AG04449 (cell line): ENCODE results near the gene TBCCD1.
A peak's percentile ranks its signal among the peaks of the same experiment; 100 is the strongest.
"Not testable (repeated sequence)": the region's sequence is repeated elsewhere in the genome, so short reads cannot be mapped to it uniquely, and the experiment has no call there.

Source experiments
- CTCF ChIA-PET: fragments of 350-600 bp; formaldehyde crosslinking; extraction: SDS; loops from one replicate; lab custom pipeline; 2021; ENCODE audit warnings: antibody characterized with exemption; lab: Yijun Ruan, JAX
- POLR2A ChIA-PET: fragments of 400-600, 350-600 bp; formaldehyde crosslinking; extraction: SDS; loops from one replicate; lab custom pipeline; 2020; ENCODE audit warnings: antibody characterized with exemption, inconsistent platforms; lab: Yijun Ruan, JAX
- DNase-seq: peaks from one replicate; pipeline ENCODE4 v3.0.0-alpha.2; 2010; ENCODE audit warnings: low read depth, low spot score
- H3K4me3 ChIP-seq: 2 replicates; pipeline ENCODE4 v1.5.1; 2011; ENCODE audit warnings: low read depth, mild to moderate bottlenecking, control low read depth, low read length
- TF ChIP-seq, protein P1 (sequence below): IDR thresholded peaks from one replicate; pipeline ENCODE4 v1.5.1; 2011; ENCODE audit warnings: mild to moderate bottlenecking, moderate library complexity, low read length, control low read depth, inconsistent platforms; ENCODE audit not compliant: insufficient read depth; ENCODE audit errors: missing control alignments

Gene TBCCD1

DNA sequence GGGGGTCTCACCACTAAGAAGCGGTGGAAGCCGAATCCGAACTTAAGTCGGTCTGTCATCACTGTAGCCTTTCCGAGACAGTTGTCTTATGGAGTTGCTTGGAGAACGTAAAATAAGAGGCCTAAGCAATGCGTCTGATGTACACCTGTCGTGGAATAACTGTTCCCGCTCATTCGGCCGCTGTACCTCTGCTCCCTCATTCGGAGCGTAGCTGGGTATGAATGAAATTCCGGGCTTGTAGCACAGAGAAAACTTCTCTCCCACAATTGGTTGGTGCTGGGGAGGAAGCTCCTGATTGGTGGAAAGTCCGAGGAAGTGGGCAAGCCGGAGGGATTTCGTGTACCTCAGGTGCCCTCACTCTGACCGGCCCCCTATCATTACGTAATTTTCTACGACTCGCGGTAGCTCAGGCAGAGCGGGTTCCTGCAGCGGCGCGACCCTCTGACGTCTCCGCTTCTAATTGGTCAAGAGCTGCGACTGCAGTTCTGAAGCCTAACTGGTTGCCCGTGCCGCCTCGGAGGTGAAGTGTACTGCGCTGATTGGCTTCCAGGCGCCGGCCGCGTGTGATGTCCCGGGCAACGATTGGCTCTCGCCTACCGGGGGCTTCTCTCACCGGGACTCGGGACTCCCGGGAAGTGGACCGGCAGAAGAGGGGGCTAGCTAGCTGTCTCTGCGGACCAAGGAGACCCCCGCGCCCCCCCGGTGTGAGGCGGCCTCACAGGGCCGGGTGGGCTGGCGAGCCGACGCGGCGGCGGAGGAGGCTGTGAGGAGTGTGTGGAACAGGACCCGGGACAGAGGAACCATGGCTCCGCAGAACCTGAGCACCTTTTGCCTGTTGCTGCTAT lies 3.2 kb upstream of the TBCCD1 start, which contains the start of gene DNAJB11:
TSS of gene DNAJB11 (plus strand) at position 625 of the 845 bp plus-strand sequence. CDS start at position 803, 178 bp downstream.
- TF ChIP-seq, protein P1, sequence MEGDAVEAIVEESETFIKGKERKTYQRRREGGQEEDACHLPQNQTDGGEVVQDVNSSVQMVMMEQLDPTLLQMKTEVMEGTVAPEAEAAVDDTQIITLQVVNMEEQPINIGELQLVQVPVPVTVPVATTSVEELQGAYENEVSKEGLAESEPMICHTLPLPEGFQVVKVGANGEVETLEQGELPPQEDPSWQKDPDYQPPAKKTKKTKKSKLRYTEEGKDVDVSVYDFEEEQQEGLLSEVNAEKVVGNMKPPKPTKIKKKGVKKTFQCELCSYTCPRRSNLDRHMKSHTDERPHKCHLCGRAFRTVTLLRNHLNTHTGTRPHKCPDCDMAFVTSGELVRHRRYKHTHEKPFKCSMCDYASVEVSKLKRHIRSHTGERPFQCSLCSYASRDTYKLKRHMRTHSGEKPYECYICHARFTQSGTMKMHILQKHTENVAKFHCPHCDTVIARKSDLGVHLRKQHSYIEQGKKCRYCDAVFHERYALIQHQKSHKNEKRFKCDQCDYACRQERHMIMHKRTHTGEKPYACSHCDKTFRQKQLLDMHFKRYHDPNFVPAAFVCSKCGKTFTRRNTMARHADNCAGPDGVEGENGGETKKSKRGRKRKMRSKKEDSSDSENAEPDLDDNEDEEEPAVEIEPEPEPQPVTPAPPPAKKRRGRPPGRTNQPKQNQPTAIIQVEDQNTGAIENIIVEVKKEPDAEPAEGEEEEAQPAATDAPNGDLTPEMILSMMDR, result no peak
- ChIA-PET CTCF (interaction anchor here (1.1 to 7.1 kb wide), 5 partner anchors 25 to 588 kb away, joined by 3 to 60 read pairs (median 4); no protein-coding TSS in a partner anchor), POLR2A (interaction anchor here (0.6 to 1.4 kb wide), 4 partner anchors 15 to 611 kb away, joined by 3 to 11 read pairs (median 4); partner anchors contain the start of gene EIF4A2)
- DNase-seq, result peak; percentile 99
- H3K4me3 ChIP-seq, result peak within 1 kb of the TSS; percentile 93

DNA sequence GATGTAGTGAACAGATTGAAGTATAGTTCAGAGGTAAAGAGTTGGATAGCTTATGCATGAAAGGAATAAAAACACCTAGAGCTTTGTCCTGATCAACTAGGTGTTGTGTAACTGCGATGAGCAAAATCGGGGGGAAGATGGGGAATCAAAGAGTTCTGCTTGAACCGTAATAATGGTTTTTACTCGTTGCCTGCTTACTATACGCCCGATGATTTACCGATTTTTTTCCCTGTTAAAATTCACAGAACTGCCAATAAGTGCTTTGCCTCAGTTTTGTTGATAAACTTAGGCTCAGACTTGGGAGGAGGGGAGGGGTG lies 2.6 kb upstream of the TBCCD1 start:
- POLR2A ChIA-PET, result interaction anchor here (0.6 to 1.4 kb wide), 4 partner anchors 15 to 610 kb away, joined by 3 to 11 read pairs (median 4); partner anchors contain the start of gene EIF4A2
- no peak for DNase-seq
- CTCF ChIA-PET, result interaction anchor here (0.7 to 7.1 kb wide), 6 partner anchors 24 to 587 kb away, joined by 3 to 60 read pairs (median 4); no protein-coding TSS in a partner anchor
- H3K4me3 ChIP-seq, result peak overlapping the region; percentile 79
- TF ChIP-seq, protein P1, result no peak

DNA sequence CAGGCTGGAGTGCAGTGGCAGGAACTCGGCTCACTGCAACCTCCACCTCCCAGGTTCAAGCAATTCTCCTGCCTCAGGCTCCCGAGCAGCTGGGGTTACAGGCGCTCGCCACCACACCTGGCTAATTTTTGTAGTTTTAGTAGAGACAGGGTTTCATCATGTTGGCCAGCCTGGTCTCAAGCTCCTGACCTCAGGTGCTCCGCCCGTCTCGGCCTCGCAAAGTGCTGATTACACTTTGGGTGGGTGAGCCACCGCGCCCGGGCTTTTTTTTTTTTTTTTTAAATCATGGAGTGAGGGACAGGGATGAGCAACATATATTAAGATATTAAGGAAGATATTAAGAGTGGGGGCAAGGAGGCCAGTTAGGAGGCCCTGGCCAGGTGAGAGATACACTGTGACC lies 2.2 kb upstream of the TBCCD1 start:
- peak overlapping the region; percentile 79 for H3K4me3 ChIP-seq
- DNase-seq, POLR2A ChIA-PET: not testable (repeated sequence)
- CTCF ChIA-PET, result interaction anchor here (0.7 to 7.1 kb wide), 5 partner anchors 30 to 626 kb away, joined by 3 to 60 read pairs (median 4); no protein-coding TSS in a partner anchor

DNA sequence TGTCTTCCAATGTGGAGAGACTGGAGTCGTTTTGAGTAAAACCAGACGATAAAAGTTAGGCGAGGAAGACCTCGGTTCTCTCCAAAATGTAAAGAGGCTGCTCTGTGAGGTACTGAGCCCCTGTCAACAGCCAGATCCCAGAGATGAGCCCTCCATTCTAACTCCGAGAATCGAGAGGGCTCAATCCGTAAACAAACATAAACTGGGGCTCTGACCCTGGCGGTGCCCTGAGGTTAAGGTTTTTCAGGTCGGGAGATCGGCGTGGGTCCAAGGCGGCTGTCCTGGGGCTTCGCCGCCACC lies 417 bp downstream of the TBCCD1 start:
- POLR2A ChIA-PET, result no interaction called here
- CTCF ChIA-PET, result interaction anchor here (1.3 to 2.4 kb wide), 3 partner anchors 10 to 42 kb away, joined by 3 to 9 read pairs (median 8); no protein-coding TSS in a partner anchor
- TF ChIP-seq, protein P1, result no peak
- no peak for DNase-seq
- peak overlapping the region; percentile 94 for H3K4me3 ChIP-seq

DNA sequence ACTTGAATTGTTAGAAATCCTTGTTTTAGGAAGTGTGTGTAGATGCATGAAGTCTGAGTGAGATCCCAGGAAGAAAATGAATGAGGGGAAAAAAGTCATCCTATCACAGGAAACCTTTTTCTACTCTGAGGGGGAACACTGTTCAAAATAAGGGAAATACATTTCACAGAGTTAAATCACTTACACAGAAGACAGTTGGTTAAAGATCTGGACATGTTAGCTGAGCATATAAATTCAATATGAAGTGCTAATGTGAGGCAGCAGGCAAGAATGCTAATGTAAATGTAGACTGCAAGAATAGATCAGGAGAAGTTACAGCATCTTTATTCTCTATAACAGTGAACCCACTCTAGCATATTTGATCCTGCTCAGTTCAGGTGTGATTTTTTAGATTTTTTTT lies 2.6 kb downstream of the TBCCD1 start:
- ChIA-PET CTCF (interaction anchor here (1.0 to 2.4 kb wide), 3 partner anchors 24 to 305 kb away, joined by 3 to 9 read pairs (median 3); no protein-coding TSS in a partner anchor), POLR2A (no interaction called here)
- TF ChIP-seq, protein P1, result no peak
- H3K4me3 ChIP-seq, result no peak overlapping the region
- no peak for DNase-seq

DNA sequence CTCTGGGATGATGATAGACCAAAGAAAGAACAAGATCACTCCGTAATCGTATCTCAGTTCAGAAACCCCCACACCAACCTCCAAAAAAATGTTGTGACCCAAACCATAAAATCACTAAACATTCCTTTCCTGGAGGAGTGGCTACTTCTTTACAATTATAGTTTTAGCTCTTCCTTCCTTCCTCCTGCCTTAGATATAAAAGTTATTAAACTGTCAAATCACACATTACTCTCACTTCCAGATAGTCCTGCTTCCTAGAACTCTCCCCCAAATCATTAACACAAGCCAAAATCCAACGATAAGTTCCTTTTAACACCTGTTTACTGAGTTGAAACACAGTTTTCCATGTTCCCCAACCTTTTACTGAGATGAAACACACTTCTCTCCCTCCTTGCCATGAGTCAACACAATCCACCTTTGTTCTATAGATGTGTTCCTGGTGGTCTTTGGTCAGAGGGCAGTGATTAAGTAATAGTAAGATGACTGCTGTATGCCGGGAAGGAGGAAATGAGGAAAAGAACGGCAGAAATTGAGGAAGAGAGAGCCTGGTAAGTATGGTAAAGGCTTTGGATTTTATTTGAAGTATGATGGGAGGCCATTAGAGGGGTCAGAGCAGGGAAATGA lies 14.6 kb downstream of the TBCCD1 start:
- POLR2A ChIA-PET, result no interaction called here
- TF ChIP-seq, protein P1, result no peak
- no peak for DNase-seq
- CTCF ChIA-PET, result interaction anchor here (1.1 to 2.9 kb wide), 4 partner anchors 12 to 569 kb away, joined by 3 to 15 read pairs (median 4); no protein-coding TSS in a partner anchor
- no peak overlapping the region for H3K4me3 ChIP-seq
